Activated gamma-delta T cell treated with anti-CD3 and anti-CD28 coated beads, Interleukin-2, amount 50 U/mL, for 16 hours (primary cell): ENCODE measurements around the gene NFKBIB.
"Not testable (repeated sequence)": the region's sequence is repeated elsewhere in the genome, so short reads cannot be mapped to it uniquely, and the experiment has no call there.

Experiments
- DNase-seq: peaks from one replicate; pipeline ENCODE4 v3.0.0-alpha.2; 2020; ENCODE audit warnings: low read depth

The NFKBIB gene

DNA sequence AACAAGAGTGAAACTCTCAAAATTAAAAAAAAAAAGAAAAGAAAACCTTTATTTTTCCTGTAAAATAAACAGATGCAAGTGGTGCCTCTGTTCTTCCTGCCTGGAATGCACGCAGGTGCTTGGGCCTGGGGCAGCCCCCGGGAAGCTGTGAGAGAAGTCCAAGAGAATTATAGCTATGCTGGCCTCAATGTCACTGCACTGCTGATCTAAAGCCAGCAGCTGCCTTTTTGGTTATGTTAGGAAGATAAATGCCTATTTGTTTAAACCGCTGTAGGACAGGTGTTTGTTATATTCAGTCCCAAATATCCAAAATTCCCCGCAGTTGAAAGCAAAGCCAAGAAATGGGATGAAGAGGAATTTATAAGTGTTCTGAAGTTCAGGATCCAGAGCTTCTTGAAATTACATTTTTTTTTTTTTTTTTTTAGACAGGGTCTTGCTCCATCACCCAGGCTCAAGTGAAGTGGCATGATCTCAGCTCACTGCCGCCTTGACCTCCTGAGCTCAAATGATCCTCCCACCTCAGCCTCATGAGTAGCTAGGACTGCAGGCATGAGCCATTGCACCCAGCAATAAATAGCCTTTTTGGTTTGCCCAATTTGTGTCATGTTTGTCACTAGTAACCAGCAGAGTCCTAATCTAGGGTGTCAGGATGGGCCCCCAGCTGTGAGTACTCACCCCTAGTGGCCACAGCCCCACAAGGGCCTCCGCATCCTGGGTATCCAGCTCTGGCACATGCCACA lies 23.9 kb upstream of the NFKBIB start:
- DNase-seq = no peak

GRCh38 chr19:38877781-38878574 lies 21.8 kb upstream of the NFKBIB start, which contains the start of gene RINL:
RINL (minus strand) TSS chr19:38878275; CDS start chr19:38876742, 1,533 bp downstream.
- DNase-seq = peak; percentile 65

DNA sequence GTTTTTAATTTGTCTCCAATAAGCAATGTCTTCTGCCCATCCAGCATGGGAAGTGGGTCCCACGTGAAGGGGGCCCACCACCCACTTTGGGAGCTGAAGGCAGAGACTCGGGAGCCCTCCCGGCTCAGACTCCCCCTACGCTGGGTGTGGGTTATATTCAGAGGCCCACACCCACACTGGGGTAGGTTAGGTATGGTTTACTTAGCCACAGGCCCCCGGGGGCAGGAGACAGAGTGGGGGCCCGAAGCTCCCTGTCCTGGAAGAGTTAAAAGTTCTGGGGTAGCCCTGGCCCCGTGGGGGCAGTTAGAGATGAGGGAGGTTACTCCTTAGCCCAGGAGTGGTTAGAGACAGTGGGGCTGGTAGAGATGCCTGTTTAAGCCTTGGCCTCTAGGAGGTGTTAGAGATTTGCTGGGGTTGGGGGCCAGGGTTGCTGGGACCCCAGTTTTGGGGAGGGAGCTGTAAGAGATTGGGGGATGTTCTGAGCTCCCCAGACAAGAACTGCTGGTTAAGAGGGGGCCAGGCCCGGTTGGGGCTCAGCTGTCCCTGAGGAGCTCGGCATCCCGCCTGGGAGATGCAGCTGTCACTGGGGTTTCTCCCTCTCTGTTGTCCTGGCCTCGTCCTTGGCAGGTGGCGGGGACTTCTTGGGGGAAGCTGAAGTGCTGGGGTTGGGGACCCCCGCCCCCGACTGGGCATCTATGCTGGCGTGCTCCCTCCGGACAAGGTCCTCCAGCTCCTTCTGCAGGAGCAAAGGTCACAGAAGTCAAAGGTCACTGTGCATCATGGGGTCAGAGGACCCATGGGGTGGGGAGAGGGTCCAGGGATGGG lies 21.0 kb upstream of the NFKBIB start:
- DNase-seq = no peak

- no peak for DNase-seq
Observed at GRCh38 chr19:38879400-38879751, 20.4 kb upstream of the NFKBIB start.

- no peak for DNase-seq
Observed at GRCh38 chr19:38880076-38880881, 19.5 kb upstream of the NFKBIB start.

GRCh38 chr19:38880882-38881609 lies 18.7 kb upstream of the NFKBIB start:
- DNase-seq = no peak

DNA sequence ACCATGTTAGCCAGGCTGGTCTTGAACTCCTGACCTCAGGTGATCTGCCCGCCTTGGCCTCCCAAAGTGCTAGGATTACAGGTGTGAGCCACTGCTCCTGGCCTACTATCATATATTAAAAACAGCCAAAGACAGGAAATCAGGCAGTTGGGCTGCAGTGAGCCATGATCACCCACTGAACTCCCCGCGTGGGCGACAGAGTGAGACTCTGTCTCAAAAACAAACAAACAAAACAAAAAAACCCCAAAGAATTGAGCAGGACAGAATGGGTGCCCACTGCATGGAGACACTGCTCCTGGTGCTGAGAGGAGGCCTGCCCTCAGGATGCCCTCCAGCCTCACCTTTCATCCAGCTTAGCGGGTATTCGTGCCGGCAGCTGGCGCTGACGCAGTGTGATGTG lies 16.5 kb upstream of the NFKBIB start:
- DNase-seq = no peak

DNA sequence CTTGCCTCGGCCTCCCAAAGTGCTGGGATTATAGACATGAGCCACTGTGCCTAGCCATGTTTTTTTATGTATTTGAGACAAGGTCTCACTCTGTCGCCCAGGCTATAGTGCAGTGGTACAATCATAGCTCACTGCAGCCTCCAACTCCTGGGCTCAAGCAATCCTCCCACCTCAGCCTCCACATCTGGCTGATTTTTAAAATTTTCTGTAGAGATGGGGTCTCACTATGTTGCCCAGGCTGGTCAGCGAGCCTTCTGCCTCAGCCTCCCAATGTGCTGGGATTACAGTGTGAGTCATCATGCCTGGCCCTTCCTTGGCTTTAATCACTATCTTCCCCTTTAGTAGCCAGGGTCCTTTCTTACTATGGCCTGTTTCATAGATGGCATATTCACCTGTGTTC lies 15.1 kb upstream of the NFKBIB start:
- DNase-seq = not testable (repeated sequence)

- no peak for DNase-seq
Observed at GRCh38 chr19:38888876-38889275, 10.9 kb upstream of the NFKBIB start.

DNA sequence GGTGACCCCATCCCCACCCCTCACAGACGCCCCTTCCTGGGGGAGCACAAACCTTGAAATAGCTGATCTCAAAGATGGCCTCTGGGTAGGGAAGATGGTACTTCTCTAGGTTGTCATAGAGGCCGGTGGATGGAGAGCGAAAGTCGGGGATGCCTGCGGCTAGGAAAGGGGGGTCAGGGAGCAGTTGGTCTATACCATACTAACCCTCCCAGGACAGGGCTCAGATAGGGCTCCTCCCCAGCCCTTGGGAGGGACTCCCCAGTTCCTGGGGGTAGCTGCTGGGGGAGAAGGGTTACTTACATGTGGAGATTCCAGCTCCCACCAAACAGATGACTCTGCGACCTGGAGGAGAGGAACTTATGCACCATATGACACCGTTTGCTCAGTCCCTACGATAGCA lies 10.0 kb upstream of the NFKBIB start:
- DNase-seq = no peak

DNA sequence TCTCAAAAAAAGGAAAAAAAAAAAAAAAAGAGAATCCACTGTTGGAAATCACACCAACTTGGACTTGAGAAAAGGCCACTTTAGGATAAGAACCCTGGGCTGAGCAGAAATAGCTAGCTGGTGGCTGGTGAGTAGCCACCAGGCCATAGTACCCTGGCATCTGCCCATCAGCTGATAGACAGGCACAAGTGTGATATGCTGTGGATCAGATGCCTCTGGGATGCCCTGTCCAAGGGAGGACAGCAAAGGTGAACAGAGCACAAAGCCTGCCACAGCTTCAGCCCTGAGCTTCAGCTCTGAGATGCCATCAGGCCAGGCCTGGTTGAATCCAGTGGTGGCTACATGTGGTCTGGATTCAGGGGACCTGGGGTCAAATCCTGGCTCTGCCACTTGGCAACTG lies 9.1 kb upstream of the NFKBIB start:
- DNase-seq = no peak

- no peak for DNase-seq
Observed at GRCh38 chr19:38891771-38892170, 8.0 kb upstream of the NFKBIB start.

DNA sequence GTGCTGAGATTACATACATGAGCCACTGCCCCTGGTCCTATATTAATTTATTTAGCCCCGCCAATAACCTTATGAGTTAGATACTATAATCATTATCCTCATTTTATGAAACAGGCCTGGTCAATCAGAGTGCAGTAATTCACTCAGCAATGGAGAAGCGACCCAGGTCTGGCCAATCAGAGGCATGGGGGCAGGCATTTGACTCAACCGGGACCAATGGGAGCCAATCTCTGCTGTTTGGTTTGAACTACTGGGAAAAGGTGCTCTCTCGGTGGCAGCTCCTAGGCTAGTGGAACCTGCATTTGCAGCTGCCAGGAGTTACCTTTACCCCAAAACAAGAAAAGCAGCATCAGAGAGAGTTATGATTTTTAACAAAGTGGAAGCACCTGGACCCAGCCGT lies 6.9 kb upstream of the NFKBIB start:
- no peak for DNase-seq

DNA sequence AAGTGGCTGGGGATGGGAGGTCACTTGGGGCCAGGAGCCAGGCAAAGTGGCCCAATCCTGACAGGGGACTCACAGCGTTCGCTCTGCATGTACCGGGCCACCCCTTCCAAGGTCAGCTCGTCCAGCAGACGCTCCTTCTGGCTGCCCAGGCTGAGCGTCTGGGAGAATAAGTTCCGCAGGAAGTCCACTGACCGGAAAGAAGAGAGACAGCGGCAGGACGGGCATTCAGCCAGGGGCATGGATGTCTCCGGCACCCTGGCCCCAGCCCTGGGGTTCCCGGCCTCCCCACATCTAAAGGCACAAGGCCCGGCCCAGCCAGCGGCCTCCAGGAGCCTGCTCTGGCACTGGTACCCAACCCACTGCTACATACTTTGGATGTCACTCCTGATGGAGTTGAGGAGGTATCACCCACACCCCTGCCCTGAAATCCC lies 6.4 kb upstream of the NFKBIB start:
- no peak for DNase-seq

GRCh38 chr19:38894968-38895367 lies 4.8 kb upstream of the NFKBIB start:
- no peak for DNase-seq

DNA sequence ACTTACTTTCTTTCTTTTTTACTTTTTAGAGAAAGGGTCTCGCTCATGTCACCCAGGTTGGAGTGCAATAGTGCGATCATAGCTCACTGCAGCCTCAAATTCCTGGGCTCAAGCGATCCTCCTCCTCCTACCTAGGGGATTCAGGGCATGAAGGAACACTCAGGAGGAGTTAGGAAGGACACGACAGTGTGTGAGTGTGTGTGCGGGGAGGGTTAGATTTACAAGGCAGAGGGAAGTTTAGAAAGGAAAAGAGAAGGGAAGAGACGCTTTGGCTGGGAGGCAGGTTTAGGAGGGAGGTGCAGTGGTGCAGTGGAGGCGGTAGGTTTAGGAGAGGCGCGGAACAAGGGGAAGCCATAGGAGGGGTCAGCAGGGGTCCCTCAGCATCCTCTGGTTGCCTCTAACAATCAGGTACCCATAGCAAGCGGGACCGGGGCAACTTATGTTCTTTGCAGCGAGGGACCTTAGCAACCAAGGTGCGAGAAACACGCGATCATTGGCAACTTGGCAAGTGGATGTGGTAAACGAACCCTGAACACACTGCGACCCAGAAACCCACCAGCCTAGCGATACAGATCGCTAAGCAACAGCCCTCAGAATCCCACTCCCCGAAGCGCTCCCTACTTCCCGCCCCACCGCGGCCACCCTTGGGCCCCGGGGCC lies 852 bp upstream of the NFKBIB start:
- no peak for DNase-seq

- no peak for DNase-seq
Observed at GRCh38 chr19:38900202-38900629, 447 bp downstream of the NFKBIB start.

DNA sequence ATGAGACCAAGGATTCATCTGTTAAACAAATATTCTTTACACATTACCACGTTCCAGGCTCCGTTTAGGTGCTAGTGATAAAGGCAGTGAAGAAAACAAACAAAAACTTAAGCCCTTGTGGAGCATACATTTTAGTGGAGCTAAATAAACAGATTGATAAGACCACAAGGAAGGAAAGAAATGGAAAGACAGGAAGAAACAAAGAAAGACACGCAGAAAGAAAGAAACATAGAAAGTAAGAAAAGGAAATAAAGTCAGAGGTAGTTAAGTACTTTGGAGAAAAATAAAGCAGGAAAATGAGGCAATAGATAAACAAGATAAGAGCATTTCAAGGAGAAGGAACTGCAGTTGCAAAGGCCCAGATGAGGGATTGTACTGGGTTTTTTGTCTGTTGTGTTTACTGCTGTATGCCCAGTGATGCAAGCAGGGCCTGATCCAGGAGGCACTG lies 998 bp downstream of the NFKBIB start:
- no peak for DNase-seq

- DNase-seq = no peak
Observed at GRCh38 chr19:38901683-38902082, 1.9 kb downstream of the NFKBIB start.
